ENCODE measurements around the gene LIF.

The LIF gene

GRCh38 chr22:30292069-30292970 is 45.8 kb upstream of the LIF start:
- CTCF ChIA-PET, result interaction anchor here (0.6 to 0.8 kb wide), 2 partner anchors 22 to 200 kb away, joined by 3 read pairs; no protein-coding TSS in a partner anchor
- POLR2A ChIA-PET, result no interaction called here
- TF ChIP-seq SUZ12 (IDR thresholded peaks at IDR 0.05) (no peak), TARDBP (IDR thresholded peaks at IDR 0.05) (no peak), LEF1 (IDR thresholded peaks at IDR 0.05; ENCODE audit: borderline replicate concordance) (no peak), L3MBTL2 (conservative IDR thresholded peaks at IDR 0.05) (no peak)
- DNase-seq (ENCODE audit: extremely low spot score), result no peak

- ChIA-PET POLR2A (interaction anchor here (0.7 to 2.3 kb wide), 5 partner anchors 10 to 106 kb away, joined by 3 to 16 read pairs (median 4); partner anchors contain the start of genes CCDC157, RNF215, SEC14L2 and SF3A1), CTCF (interaction anchor here (0.5 to 0.8 kb wide), 3 partner anchors 96 to 199 kb away, joined by 3 to 6 read pairs (median 3); no protein-coding TSS in a partner anchor)
- TF ChIP-seq ARNT (IDR thresholded peaks at IDR 0.05) (no peak), L3MBTL2 (conservative IDR thresholded peaks at IDR 0.05) (no peak), TARDBP (IDR thresholded peaks at IDR 0.05) (no peak), HDGF (IDR thresholded peaks at IDR 0.05; ENCODE audit: borderline replicate concordance) (no peak), PKNOX1 (IDR thresholded peaks at IDR 0.05) (no peak), LEF1 (IDR thresholded peaks at IDR 0.05; ENCODE audit: borderline replicate concordance) (no peak), NFRKB (IDR thresholded peaks at IDR 0.05) (no peak), FOXK2 (IDR thresholded peaks at IDR 0.05) (no peak), ZNF384 (IDR thresholded peaks at IDR 0.05) (no peak), BHLHE40 (IDR thresholded peaks at IDR 0.05; ENCODE audit: borderline replicate concordance) (no peak), SP1 (IDR thresholded peaks at IDR 0.05) (no peak), ELF4 (IDR thresholded peaks at IDR 0.05) (no peak), FOXM1 (IDR thresholded peaks at IDR 0.05; ENCODE audit: borderline replicate concordance) (no peak), CTBP1 (IDR thresholded peaks at IDR 0.05; ENCODE audit: borderline replicate concordance) (no peak), FOXA1 (IDR thresholded peaks at IDR 0.05) (no peak), SUZ12 (IDR thresholded peaks at IDR 0.05) (no peak)
- no peak for DNase-seq (ENCODE audit: extremely low spot score)
These were observed 44.7 kb upstream of the LIF start for GRCh38 chr22:30291058-30291892.

GRCh38 chr22:30290342-30291057 is 43.9 kb upstream of the LIF start:
- TF ChIP-seq ELF4 (IDR thresholded peaks at IDR 0.05) (no peak), FOXA1 (IDR thresholded peaks at IDR 0.05) (no peak), SUZ12 (IDR thresholded peaks at IDR 0.05) (no peak), FOXM1 (IDR thresholded peaks at IDR 0.05; ENCODE audit: borderline replicate concordance) (no peak), HDGF (IDR thresholded peaks at IDR 0.05; ENCODE audit: borderline replicate concordance) (no peak), BHLHE40 (IDR thresholded peaks at IDR 0.05; ENCODE audit: borderline replicate concordance) (no peak), CTBP1 (IDR thresholded peaks at IDR 0.05; ENCODE audit: borderline replicate concordance) (no peak), ZNF384 (IDR thresholded peaks at IDR 0.05) (no peak), NFRKB (IDR thresholded peaks at IDR 0.05) (no peak), ARNT (IDR thresholded peaks at IDR 0.05) (no peak), L3MBTL2 (conservative IDR thresholded peaks at IDR 0.05) (no peak)
- DNase-seq (ENCODE audit: extremely low spot score), result no peak
- ChIA-PET POLR2A (interaction anchor here (0.7 to 2.3 kb wide), 5 partner anchors 11 to 107 kb away, joined by 3 to 16 read pairs (median 4); partner anchors contain the start of genes CCDC157, RNF215, SEC14L2 and SF3A1), CTCF (interaction anchor here (0.5 to 0.8 kb wide), 3 partner anchors 97 to 105 kb away, joined by 3 to 6 read pairs (median 3); no protein-coding TSS in a partner anchor)

DNA sequence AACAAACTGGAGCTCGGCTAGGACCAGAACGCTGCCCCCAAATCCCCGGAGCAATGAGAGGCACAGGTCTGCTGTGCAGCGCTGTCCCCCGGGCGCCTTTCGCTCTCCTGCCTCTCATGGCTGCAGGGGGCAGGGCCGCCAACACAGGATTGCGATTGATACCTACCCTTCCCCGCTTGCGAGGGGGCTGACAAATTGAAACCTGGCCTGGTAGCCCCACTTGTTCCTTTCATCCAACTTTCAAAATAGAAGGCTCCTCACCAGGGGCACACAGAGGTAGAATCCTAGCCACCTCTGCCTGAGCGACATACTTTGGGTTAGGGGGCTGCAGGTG is 43.4 kb upstream of the LIF start:
- CTCF ChIA-PET, result interaction anchor here (0.6 kb wide), 1 partner anchor 98 kb away, joined by 3 read pairs; no protein-coding TSS in a partner anchor
- no peak for DNase-seq (ENCODE audit: extremely low spot score)
- TF ChIP-seq CTBP1 (IDR thresholded peaks at IDR 0.05; ENCODE audit: borderline replicate concordance), result no peak
- no peak for TF ChIP-seq L3MBTL2 (conservative IDR thresholded peaks at IDR 0.05)
- TF ChIP-seq FOXA1 (IDR thresholded peaks at IDR 0.05), result no peak
- TF ChIP-seq TARDBP (IDR thresholded peaks at IDR 0.05), result no peak
- TF ChIP-seq SP1 (IDR thresholded peaks at IDR 0.05), result no peak
- TF ChIP-seq ZNF384 (IDR thresholded peaks at IDR 0.05), result no peak
- no peak for TF ChIP-seq BHLHE40 (IDR thresholded peaks at IDR 0.05; ENCODE audit: borderline replicate concordance)
- TF ChIP-seq PKNOX1 (IDR thresholded peaks at IDR 0.05), result no peak
- no peak for TF ChIP-seq LEF1 (IDR thresholded peaks at IDR 0.05; ENCODE audit: borderline replicate concordance)
- TF ChIP-seq FOXK2 (IDR thresholded peaks at IDR 0.05), result no peak
- no peak for TF ChIP-seq FOXM1 (IDR thresholded peaks at IDR 0.05; ENCODE audit: borderline replicate concordance)
- no peak for TF ChIP-seq NFRKB (IDR thresholded peaks at IDR 0.05)
- TF ChIP-seq HDGF (IDR thresholded peaks at IDR 0.05; ENCODE audit: borderline replicate concordance), result no peak
- TF ChIP-seq ELF4 (IDR thresholded peaks at IDR 0.05), result no peak
- TF ChIP-seq SUZ12 (IDR thresholded peaks at IDR 0.05), result no peak
- no peak for TF ChIP-seq ARNT (IDR thresholded peaks at IDR 0.05)
- POLR2A ChIA-PET, result interaction anchor here (2.0 to 2.3 kb wide), 2 partner anchors 37 to 66 kb away, joined by 10 to 16 read pairs; partner anchors contain the start of genes CCDC157, SF3A1 and TBC1D10A

Data from HEK293T (cell line).